Measurements from ENCODE around the gene FRAS1. TPM values are rescaled to one million over a fixed set of nuclear protein-coding genes. Genes with fewer than 3 reads are reported as not detected.

FRAS1 gene
- total RNA-seq, 2 donors from 2014 or later = 6.4 to 11.0 TPM

- no peak for DNase-seq (ENCODE audit: low spot score)
- TF ChIP-seq POLR2AphosphoS5 (IDR thresholded peaks at IDR 0.05) = no peak
- no peak for TF ChIP-seq POLR2A (IDR thresholded peaks at IDR 0.05)
- TF ChIP-seq CTCF (IDR thresholded peaks at IDR 0.05) = no peak
Observed at GRCh38 chr4:78578674-78579425, 521.7 kb downstream of the FRAS1 start.

GRCh38 chr4:78581618-78582017 lies 524.5 kb downstream of the FRAS1 start:
- Histone ChIP-seq H3K36me3 (no peaks in the 10 kb centered on the region), H3K4me3 (no peak overlapping the region), H3K27me3 (replicated peaks; ENCODE audit: insufficient read depth) (no peaks in the 10 kb centered on the region), H3K9me3 (no peaks in the 10 kb centered on the region), H3K27ac (no peak overlapping the region), H3K4me1 (replicated peaks) (no peaks in the 10 kb centered on the region)
- intact Hi-C loops (cut with DNase I) = no loop called here
- WGBS = 87% methylated on average over 3 of the region's 3 CpGs
- DNase-seq (ENCODE audit: low spot score) = no peak
- TF ChIP-seq POLR2A (IDR thresholded peaks at IDR 0.05) (no peak), CTCF (IDR thresholded peaks at IDR 0.05) (no peak), POLR2AphosphoS5 (IDR thresholded peaks at IDR 0.05) (no peak)

More at GRCh38 chr4:78578674-78579425, 521.7 kb downstream of the FRAS1 start:
- Histone ChIP-seq H3K27ac (no peak overlapping the region), H3K27me3 (replicated peaks; ENCODE audit: insufficient read depth) (no peaks in the 10 kb centered on the region), H3K4me3 (no peak overlapping the region), H3K9me3 (no peaks in the 10 kb centered on the region), H3K4me1 (replicated peaks) (no peaks in the 10 kb centered on the region), H3K36me3 (no peaks in the 10 kb centered on the region)
- WGBS = 92% methylated on average over 3 of the region's 3 CpGs
- intact Hi-C loops (cut with DNase I) = no loop called here

GRCh38 chr4:78584863-78585547 lies 527.9 kb downstream of the FRAS1 start:
- H3K36me3 ChIP-seq = no peaks in the 10 kb centered on the region
- 98% methylated on average over 4 of the region's 4 CpGs for WGBS

GRCh38 chr4:78585633-78586032 lies 528.5 kb downstream of the FRAS1 start:
- no peak for TF ChIP-seq POLR2A (IDR thresholded peaks at IDR 0.05)
- no peak for TF ChIP-seq POLR2AphosphoS5 (IDR thresholded peaks at IDR 0.05)
- intact Hi-C loops (cut with DNase I) = no loop called here
- no peaks in the 10 kb centered on the region for H3K4me1 ChIP-seq (replicated peaks)
- H3K27me3 ChIP-seq (replicated peaks; ENCODE audit: insufficient read depth) = no peaks in the 10 kb centered on the region
- H3K27ac ChIP-seq = no peak overlapping the region
- no peaks in the 10 kb centered on the region for H3K9me3 ChIP-seq
- H3K36me3 ChIP-seq = no peaks in the 10 kb centered on the region
- 81% methylated on average over 1 of the region's 1 CpG for WGBS
- H3K4me3 ChIP-seq = no peak overlapping the region
- no peak for DNase-seq (ENCODE audit: low spot score)

More at GRCh38 chr4:78584863-78585547, 527.9 kb downstream of the FRAS1 start:
- Histone ChIP-seq H3K27ac (no peak overlapping the region), H3K9me3 (no peaks in the 10 kb centered on the region), H3K4me1 (replicated peaks) (no peaks in the 10 kb centered on the region), H3K27me3 (replicated peaks; ENCODE audit: insufficient read depth) (no peaks in the 10 kb centered on the region), H3K4me3 (no peak overlapping the region)
- intact Hi-C loops (cut with DNase I) = no loop called here
- no peak for TF ChIP-seq POLR2A (IDR thresholded peaks at IDR 0.05)
- TF ChIP-seq CTCF (IDR thresholded peaks at IDR 0.05) = no peak
- no peak for TF ChIP-seq POLR2AphosphoS5 (IDR thresholded peaks at IDR 0.05)
- DNase-seq (ENCODE audit: low spot score) = no peak

GRCh38 chr4:78588894-78589545 lies 531.9 kb downstream of the FRAS1 start:
- Histone ChIP-seq H3K4me1 (replicated peaks) (no peaks in the 10 kb centered on the region), H3K27me3 (replicated peaks; ENCODE audit: insufficient read depth) (no peaks in the 10 kb centered on the region), H3K27ac (peak overlapping the region; percentile 0 to 21), H3K9me3 (no peaks in the 10 kb centered on the region), H3K36me3 (no peaks in the 10 kb centered on the region), H3K4me3 (no peak overlapping the region)
- intact Hi-C loops (cut with DNase I) = no loop called here
- DNase-seq (ENCODE audit: low spot score) = no peak
- TF ChIP-seq CTCF (IDR thresholded peaks at IDR 0.05) = no peak
- no peak for TF ChIP-seq POLR2A (IDR thresholded peaks at IDR 0.05)
- TF ChIP-seq POLR2AphosphoS5 (IDR thresholded peaks at IDR 0.05) = no peak
- 58% methylated on average over 4 of the region's 4 CpGs for WGBS

Measured in prostate gland (tissue), 2 donors.